Measurements from ENCODE around the gene IFI27L1.

The IFI27L1 gene

GRCh38 chr14:94081386-94081820, 293 bp downstream of the IFI27L1 start:
- DNase-seq = no peak

GRCh38 chr14:94087891-94088290, 6.8 kb downstream of the IFI27L1 start:
- no peak for DNase-seq

GRCh38 chr14:94088516-94088915, 7.4 kb downstream of the IFI27L1 start:
- DNase-seq = no peak

- no peak for DNase-seq
Measured at GRCh38 chr14:94089479-94089878, 8.4 kb downstream of the IFI27L1 start.

- no peak for DNase-seq
Measured at GRCh38 chr14:94093418-94093817, 12.3 kb downstream of the IFI27L1 start.

- DNase-seq = no peak
Measured at GRCh38 chr14:94097091-94097490, 16.0 kb downstream of the IFI27L1 start.

- peak; percentile 90 for DNase-seq
Measured at GRCh38 chr14:94098326-94098992, 17.3 kb downstream of the IFI27L1 start.

- DNase-seq = no peak
Measured at GRCh38 chr14:94099006-94099405, 17.9 kb downstream of the IFI27L1 start.

GRCh38 chr14:94100847-94101246, 19.7 kb downstream of the IFI27L1 start:
- DNase-seq = peak; percentile 95

- no peak for DNase-seq
Measured at GRCh38 chr14:94101748-94102147, 20.6 kb downstream of the IFI27L1 start.

- no peak for DNase-seq
Measured at GRCh38 chr14:94102768-94103482, 21.8 kb downstream of the IFI27L1 start.

GRCh38 chr14:94103554-94104150, 22.5 kb downstream of the IFI27L1 start:
- DNase-seq = no peak

- DNase-seq = no peak
Measured at GRCh38 chr14:94104731-94105130, 23.6 kb downstream of the IFI27L1 start.

- DNase-seq = no peak
Measured at GRCh38 chr14:94109915-94110250, 28.8 kb downstream of the IFI27L1 start.

- DNase-seq = peak; percentile 56
Measured at GRCh38 chr14:94110552-94111181, 29.6 kb downstream of the IFI27L1 start, which contains the start of gene IFI27. Gene IFI27, plus strand, starts transcription at chr14:94110736.

GRCh38 chr14:94111276-94112095, 30.4 kb downstream of the IFI27L1 start:
- DNase-seq = no peak

GRCh38 chr14:94112513-94113063, 31.5 kb downstream of the IFI27L1 start:
- no peak for DNase-seq

GRCh38 chr14:94113073-94113472, 32.0 kb downstream of the IFI27L1 start:
- no peak for DNase-seq

GRCh38 chr14:94113490-94113889, 32.4 kb downstream of the IFI27L1 start:
- DNase-seq = no peak

- no peak for DNase-seq
Measured at GRCh38 chr14:94113908-94114588, 32.9 kb downstream of the IFI27L1 start.

GRCh38 chr14:94114589-94115057, 33.5 kb downstream of the IFI27L1 start:
- DNase-seq = no peak

Measured in fibroblast of skin of scalp (primary cell).